H9 (cell line): ENCODE data around the gene PXK. TPM values are rescaled to one million over a fixed set of nuclear protein-coding genes. Genes with fewer than 3 reads are reported as not detected.

Experiments used
- DNase-seq: peaks from one replicate; pipeline ENCODE4 v3.0.0-alpha.2; 2017
- H2AFZ ChIP-seq: one replicate; pipeline ENCODE4 v1.6.1; 2013; ENCODE audit warnings: mild to moderate bottlenecking, low read length, control low read depth, moderate library complexity
- H2AK5ac ChIP-seq: 2 replicates; pipeline ENCODE4 v1.6.1; 2013; ENCODE audit warnings: low read length, control low read depth, mixed read lengths; ENCODE audit not compliant: insufficient read length
- H2BK120ac ChIP-seq: one replicate; pipeline ENCODE4 v1.6.1; 2013; ENCODE audit warnings: low read depth, mild to moderate bottlenecking, low read length, control low read depth, inconsistent platforms; ENCODE audit not compliant: poor library complexity, severe bottlenecking
- H2BK12ac ChIP-seq: 2 replicates; pipeline ENCODE4 v1.6.1; 2013; ENCODE audit warnings: low read length, control low read depth, mixed read lengths, low read depth; ENCODE audit not compliant: insufficient read length
- H2BK15ac ChIP-seq: 2 replicates; pipeline ENCODE4 v1.6.1; 2013; ENCODE audit warnings: low read depth, low read length, control low read depth
- H2BK20ac ChIP-seq: one replicate; pipeline ENCODE4 v1.6.1; 2013; ENCODE audit warnings: low read depth, mild to moderate bottlenecking, low read length, control low read depth, inconsistent platforms; ENCODE audit not compliant: poor library complexity, severe bottlenecking
- H2BK5ac ChIP-seq: 2 replicates; pipeline ENCODE4 v1.6.1; 2013; ENCODE audit warnings: low read length, control low read depth, mixed read lengths; ENCODE audit not compliant: insufficient read length
- H3K14ac ChIP-seq: 2 replicates; pipeline ENCODE4 v1.6.1; 2013; ENCODE audit warnings: low read length, control low read depth; ENCODE audit not compliant: insufficient read depth
- H3K18ac ChIP-seq: 2 replicates; pipeline ENCODE4 v1.6.1; 2013; ENCODE audit warnings: low read depth, mild to moderate bottlenecking, mixed read lengths, low read length, control low read depth; ENCODE audit not compliant: insufficient read length
- H3K23ac ChIP-seq: 2 replicates; pipeline ENCODE4 v1.6.1; 2013; ENCODE audit warnings: low read length, control low read depth, mixed read lengths, low read depth; ENCODE audit not compliant: insufficient read length
- H3K23me2 ChIP-seq: 2 replicates; pipeline ENCODE4 v1.6.1; 2013; ENCODE audit warnings: low read depth, mild to moderate bottlenecking, mixed read lengths, low read length, control low read depth; ENCODE audit not compliant: insufficient read length, poor library complexity, severe bottlenecking
- H3K27ac ChIP-seq: 2 replicates; pipeline ENCODE4 v1.5.1; 2013; ENCODE audit warnings: low read length, control low read depth, mixed read lengths, low read depth; ENCODE audit not compliant: insufficient read length
- H3K27me3 ChIP-seq: 2 replicates; pipeline ENCODE4 v1.6.1; 2013; ENCODE audit warnings: low read length, control low read depth, inconsistent platforms; ENCODE audit not compliant: insufficient read depth
- H3K4ac ChIP-seq: 2 replicates; pipeline ENCODE4 v1.6.1; 2013; ENCODE audit warnings: low read depth, mild to moderate bottlenecking, control low read depth, inconsistent platforms, low read length, moderate library complexity
- H3K4me1 ChIP-seq: 2 replicates; pipeline ENCODE4 v1.6.1; 2013; ENCODE audit warnings: low read length, control low read depth, inconsistent platforms; ENCODE audit not compliant: insufficient read depth
- H3K4me2 ChIP-seq: 2 replicates; pipeline ENCODE4 v1.6.1; 2013; ENCODE audit warnings: low read length, control low read depth, mixed read lengths; ENCODE audit not compliant: insufficient read length, insufficient read depth
- H3K56ac ChIP-seq: 2 replicates; pipeline ENCODE4 v1.6.1; 2013; ENCODE audit warnings: low read depth, mild to moderate bottlenecking, mixed read lengths, low read length, control low read depth; ENCODE audit not compliant: insufficient read length
- H3K79me1 ChIP-seq: 2 replicates; pipeline ENCODE4 v1.6.1; 2013; ENCODE audit warnings: low read depth, mild to moderate bottlenecking, moderate library complexity, low read length, control low read depth, inconsistent platforms; ENCODE audit not compliant: insufficient read depth, poor library complexity, severe bottlenecking
- H3K79me2 ChIP-seq: 2 replicates; pipeline ENCODE4 v1.6.1; 2013; ENCODE audit warnings: low read length, control low read depth, inconsistent platforms; ENCODE audit not compliant: insufficient read depth
- H3K9ac ChIP-seq: 2 replicates; pipeline ENCODE4 v1.6.1; 2013; ENCODE audit warnings: low read length, control low read depth, mixed read lengths; ENCODE audit not compliant: insufficient read length; ENCODE audit errors: extremely low read depth
- H3K9me3 ChIP-seq: one replicate; pipeline ENCODE4 v1.6.1; 2013; ENCODE audit warnings: low read depth, low read length, inconsistent platforms; ENCODE audit not compliant: control insufficient read depth
- H3T11ph ChIP-seq: one replicate; pipeline ENCODE4 v1.6.1; 2013; ENCODE audit warnings: mild to moderate bottlenecking, low read length, control low read depth, inconsistent platforms
- H4K20me1 ChIP-seq: one replicate; pipeline ENCODE4 v1.6.1; 2013; ENCODE audit not compliant: control insufficient read depth, insufficient read length, insufficient read depth
- H4K5ac ChIP-seq: 2 replicates; pipeline ENCODE4 v1.6.1; 2013; ENCODE audit warnings: low read depth, mild to moderate bottlenecking, mixed read lengths, low read length, control low read depth; ENCODE audit not compliant: insufficient read length
- H4K8ac ChIP-seq: replicated peaks from 2 replicates; pipeline ENCODE4 v1.6.1; 2013; ENCODE audit warnings: low read length, control low read depth, mixed read lengths, low read depth; ENCODE audit not compliant: insufficient read length
- H4K91ac ChIP-seq: 2 replicates; pipeline ENCODE4 v1.6.1; 2013; ENCODE audit warnings: low read depth, mild to moderate bottlenecking, moderate library complexity, mixed read lengths, low read length, control low read depth; ENCODE audit not compliant: insufficient read length
- H3K27ac Mint-ChIP-seq, 3 experiments: 2 replicates in 2 of 3; 3 replicates in 1 of 3; pipeline ENCODE4 v1.8.0; 2020 to 2021; ENCODE audit warnings: mixed read lengths in 3 of 3, mild to moderate bottlenecking in 1 of 3, moderate library complexity in 1 of 3
- H3K27me3 Mint-ChIP-seq: 2 replicates; pipeline ENCODE4 v1.8.0; 2021; ENCODE audit warnings: low read depth, mild to moderate bottlenecking, moderate library complexity, mixed read lengths
- H3K36me3 Mint-ChIP-seq, 3 experiments: 2 replicates in 2 of 3; 3 replicates in 1 of 3; pipeline ENCODE4 v1.8.0; 2020 to 2021; ENCODE audit warnings: low read depth in 3 of 3, mixed read lengths in 3 of 3; ENCODE audit not compliant: insufficient read depth in 1 of 3
- H3K4me1 Mint-ChIP-seq, 2 experiments: 2 replicates each; pipeline ENCODE4 v1.8.0; 2020; ENCODE audit warnings: mixed read lengths in 2 of 2
- H3K4me3 Mint-ChIP-seq, 2 experiments: 2 replicates in 1 of 2; 3 replicates in 1 of 2; pipeline ENCODE4 v1.8.0; 2020 to 2021; ENCODE audit warnings: mild to moderate bottlenecking in 2 of 2, mixed read lengths in 2 of 2, moderate library complexity in 1 of 2
- H3K9me3 Mint-ChIP-seq, 2 experiments: 2 replicates in 1 of 2; 3 replicates in 1 of 2; pipeline ENCODE4 v1.8.0; 2020; ENCODE audit warnings: mild to moderate bottlenecking in 2 of 2, mixed read lengths in 2 of 2, moderate library complexity in 1 of 2
- CTCF ChIP-seq: fragments of 200-600 bp; sonication (generic); conservative IDR thresholded peaks from 3 replicates; pipeline ENCODE4 v1.8.0; 2021; ENCODE audit warnings: antibody characterized with exemption, mild to moderate bottlenecking
- WGBS: extraction: QIAGEN DNeasy Blood & Tissue Kit; methylation state at CpG from one replicate; pipeline ENCODE4 v1.1.7; 2013; ENCODE audit warnings: missing lambda C conversion rate, low lambda C conversion rate, mixed read lengths; ENCODE audit not compliant: insufficient read length; ENCODE audit errors: extremely low coverage; 5-methylcytosine and 5-hydroxymethylcytosine counted together
- total RNA-seq: library from RNA; stranded (reverse); gene quantifications from 2 replicates; pipeline ENCODE4 v1.2.1, GENCODE V29; 2021

Gene PXK
- total RNA-seq, 1 experiment from 2014 or later = 3.3 TPM

GRCh38 chr3:58345457-58345856, 12.8 kb downstream of the PXK start:
- H2BK5ac ChIP-seq = no peak overlapping the region
- H3K9me3 Mint-ChIP-seq = no peaks in the 10 kb centered on the region
- WGBS = no CpG with 5 or more reads among the region's 4 CpGs
- no peak overlapping the region for H4K91ac ChIP-seq
- H3K9me3 ChIP-seq = no peaks in the 10 kb centered on the region
- H3K4ac ChIP-seq = no peak overlapping the region
- no peak overlapping the region for H2AFZ ChIP-seq
- H3K14ac ChIP-seq = no peak overlapping the region
- H3K79me2 ChIP-seq = no peaks in the 10 kb centered on the region
- H3K4me2 ChIP-seq = no peak overlapping the region
- TF ChIP-seq CTCF = no peak
- no peak overlapping the region for H4K8ac ChIP-seq
- no peaks in the 10 kb centered on the region for H3K27me3 Mint-ChIP-seq
- H3K27me3 ChIP-seq = no peaks in the 10 kb centered on the region
- H3K23ac ChIP-seq = no peak overlapping the region
- no peak overlapping the region for H4K5ac ChIP-seq
- H3K27ac Mint-ChIP-seq = no peak overlapping the region
- no peaks in the 10 kb centered on the region for H3K4me1 ChIP-seq
- no peak overlapping the region for H3K18ac ChIP-seq
- no peak overlapping the region for H3K56ac ChIP-seq
- DNase-seq = no peak
- no peak overlapping the region for H3T11ph ChIP-seq
- no peak overlapping the region for H3K9ac ChIP-seq
- H3K4me3 Mint-ChIP-seq = no peak overlapping the region
- H3K4me1 Mint-ChIP-seq = no peaks in the 10 kb centered on the region
- no peak overlapping the region for H2BK20ac ChIP-seq
- H4K20me1 ChIP-seq = no peaks in the 10 kb centered on the region
- H3K27ac ChIP-seq = no peak overlapping the region
- H2BK12ac ChIP-seq = no peak overlapping the region
- H3K23me2 ChIP-seq = no peaks in the 10 kb centered on the region
- no peaks in the 10 kb centered on the region for H3K36me3 Mint-ChIP-seq
- no peaks in the 10 kb centered on the region for H3K79me1 ChIP-seq
- H2AK5ac ChIP-seq = no peak overlapping the region
- H2BK120ac ChIP-seq = no peak overlapping the region
- H2BK15ac ChIP-seq = no peak overlapping the region
